Fibroblast of lung (primary cell): ENCODE measurements around the gene DNAH6. TPM values are rescaled to one million over a fixed set of nuclear protein-coding genes. Genes with fewer than 3 reads are reported as not detected.

Experiments used
- DNase-seq, 2 donors: peaks; one replicate each; pipeline versions ENCODE4 v3.0.0 to v3.0.0-alpha.2; 2010; ENCODE audit warnings: low read depth in 2 of 2
- H2AFZ ChIP-seq: 2 replicates; pipeline ENCODE4 v1.5.1; 2012; ENCODE audit warnings: low read length, control low read depth, inconsistent platforms
- H3K27ac ChIP-seq: 2 replicates; pipeline ENCODE4 v1.5.1; 2011; ENCODE audit warnings: low read length, control low read depth; ENCODE audit not compliant: insufficient read depth
- H3K27me3 ChIP-seq: 2 replicates; pipeline ENCODE4 v1.5.1; 2011; ENCODE audit warnings: mild to moderate bottlenecking, low read length; ENCODE audit not compliant: control insufficient read depth, insufficient read depth
- H3K36me3 ChIP-seq: 2 replicates; pipeline ENCODE4 v1.5.1; 2011; ENCODE audit warnings: low read length; ENCODE audit not compliant: control insufficient read depth, insufficient read depth
- H3K4me1 ChIP-seq: 2 replicates; pipeline ENCODE4 v1.5.1; 2011; ENCODE audit warnings: low read length; ENCODE audit not compliant: control insufficient read depth, insufficient read depth; ENCODE audit errors: extremely low read depth
- H3K4me2 ChIP-seq: 2 replicates; pipeline ENCODE4 v1.5.1; 2011; ENCODE audit warnings: low read length, control low read depth; ENCODE audit not compliant: insufficient read depth; ENCODE audit errors: extremely low read depth
- H3K4me3 ChIP-seq, 4 experiments: fragments of 200-600 bp in 1 of 4; sonication (generic) in 1 of 4; replicated peaks in 1 of 4; 2 replicates each; pipeline ENCODE4 v1.5.1; 2011 to 2016; ENCODE audit warnings: low read length in 4 of 4, low read depth in 3 of 4, mild to moderate bottlenecking in 3 of 4, control low read depth in 2 of 4, inconsistent platforms in 1 of 4, mixed read lengths in 1 of 4; ENCODE audit not compliant: insufficient read depth in 1 of 4; ENCODE audit errors: control extremely low read depth in 1 of 4
- H3K79me2 ChIP-seq: 2 replicates; pipeline ENCODE4 v1.5.1; 2012; ENCODE audit warnings: mild to moderate bottlenecking, low read length, inconsistent platforms; ENCODE audit not compliant: control insufficient read depth, insufficient read depth
- H3K9ac ChIP-seq: 2 replicates; pipeline ENCODE4 v1.5.1; 2011; ENCODE audit warnings: mild to moderate bottlenecking, low read length, control low read depth; ENCODE audit not compliant: insufficient read depth
- H3K9me3 ChIP-seq: 2 replicates; pipeline ENCODE4 v1.5.1; 2012; ENCODE audit warnings: low read depth, low read length; ENCODE audit not compliant: control insufficient read depth, insufficient read depth
- H4K20me1 ChIP-seq: 2 replicates; pipeline ENCODE4 v1.5.1; 2011; ENCODE audit warnings: low read length; ENCODE audit not compliant: control insufficient read depth, insufficient read depth; ENCODE audit errors: extremely low read depth
- EZH2 ChIP-seq: IDR thresholded peaks from 2 replicates; pipeline ENCODE4 v1.5.1; 2012; ENCODE audit warnings: low read length, control low read depth, mild to moderate bottlenecking; ENCODE audit errors: missing control alignments
- polyA plus RNA-seq, 2 donors: library from polyadenylated mRNA; depleted of rRNA in 1 of 2; stranded (reverse) in 1 of 2; unstranded in 1 of 2; fragments of >200 nt; gene quantifications; 2 replicates each; pipeline ENCODE4 v1.2.1, GENCODE V29; 2011 to 2012; ENCODE audit warnings: missing spikeins in 1 of 2
- total RNA-seq: library from RNA; depleted of rRNA; stranded (reverse); fragments of >200 nt; gene quantifications from 2 replicates; pipeline ENCODE4 v1.2.1, GENCODE V29; 2014
- TF ChIP-seq, protein P1 (sequence below), 2 donors: IDR thresholded peaks in 1 of 2; conservative IDR thresholded peaks in 1 of 2; 1 replicate in 1 of 2; 2 replicates in 1 of 2; pipeline ENCODE4 v1.5.1; 2011 to 2012; ENCODE audit warnings: low read length in 2 of 2, control low read depth in 1 of 2, inconsistent platforms in 1 of 2, low read depth in 1 of 2, mild to moderate bottlenecking in 1 of 2

The DNAH6 gene
- total and polyA plus RNA-seq, 2 donors (not counting 1 experiment from before 2014, with no cell fraction given) = under 0.01 to 0.01 TPM

DNA sequence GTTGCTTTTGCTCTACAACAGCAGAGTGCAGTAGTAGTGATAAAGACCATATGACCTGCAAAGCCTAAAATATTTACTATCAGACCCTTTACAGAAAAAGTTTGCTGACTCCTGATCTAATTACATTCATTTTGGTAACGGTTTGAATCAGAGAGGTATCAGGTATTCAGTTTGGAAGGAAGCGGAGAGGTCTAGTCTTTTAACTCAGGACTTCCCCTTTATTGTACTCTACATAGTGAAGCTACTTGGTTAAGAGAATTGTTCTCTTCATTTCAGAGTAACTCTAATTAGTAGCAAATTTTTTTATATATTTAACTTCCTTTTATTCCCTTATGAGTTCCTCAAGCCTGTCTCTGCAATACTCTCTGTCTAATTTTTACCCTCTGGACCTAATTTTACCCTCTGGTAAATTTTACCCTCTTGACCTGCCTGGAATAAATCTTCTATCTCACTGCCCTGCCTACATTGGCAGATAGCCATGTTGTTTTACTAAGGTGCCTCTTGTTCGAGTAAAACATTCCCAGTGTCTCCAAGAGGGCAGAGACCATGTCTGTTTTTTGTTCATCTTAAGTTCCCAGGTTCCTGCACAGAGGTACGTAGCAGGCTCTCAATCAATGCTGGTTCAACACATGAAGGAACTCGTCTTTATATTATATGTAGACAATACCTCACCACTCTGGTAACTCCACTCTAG lies 170.6 kb downstream of the DNAH6 start:
- DNase-seq = no peak
- Histone ChIP-seq H3K79me2 (no peaks in the 10 kb centered on the region), H3K9me3 (no peaks in the 10 kb centered on the region), H2AFZ (no peak overlapping the region), H3K4me1 (no peaks in the 10 kb centered on the region), H3K27ac (no peak overlapping the region), H3K27me3 (no peaks in the 10 kb centered on the region), H3K36me3 (no peaks in the 10 kb centered on the region), H3K9ac (no peak overlapping the region), H3K4me2 (no peak overlapping the region), H3K4me3 (no peak overlapping the region), H4K20me1 (no peaks in the 10 kb centered on the region)
- no peak for TF ChIP-seq EZH2
- TF ChIP-seq, protein P1, sequence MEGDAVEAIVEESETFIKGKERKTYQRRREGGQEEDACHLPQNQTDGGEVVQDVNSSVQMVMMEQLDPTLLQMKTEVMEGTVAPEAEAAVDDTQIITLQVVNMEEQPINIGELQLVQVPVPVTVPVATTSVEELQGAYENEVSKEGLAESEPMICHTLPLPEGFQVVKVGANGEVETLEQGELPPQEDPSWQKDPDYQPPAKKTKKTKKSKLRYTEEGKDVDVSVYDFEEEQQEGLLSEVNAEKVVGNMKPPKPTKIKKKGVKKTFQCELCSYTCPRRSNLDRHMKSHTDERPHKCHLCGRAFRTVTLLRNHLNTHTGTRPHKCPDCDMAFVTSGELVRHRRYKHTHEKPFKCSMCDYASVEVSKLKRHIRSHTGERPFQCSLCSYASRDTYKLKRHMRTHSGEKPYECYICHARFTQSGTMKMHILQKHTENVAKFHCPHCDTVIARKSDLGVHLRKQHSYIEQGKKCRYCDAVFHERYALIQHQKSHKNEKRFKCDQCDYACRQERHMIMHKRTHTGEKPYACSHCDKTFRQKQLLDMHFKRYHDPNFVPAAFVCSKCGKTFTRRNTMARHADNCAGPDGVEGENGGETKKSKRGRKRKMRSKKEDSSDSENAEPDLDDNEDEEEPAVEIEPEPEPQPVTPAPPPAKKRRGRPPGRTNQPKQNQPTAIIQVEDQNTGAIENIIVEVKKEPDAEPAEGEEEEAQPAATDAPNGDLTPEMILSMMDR (conservative IDR thresholded peaks at IDR 0.05 in 1 of 2, IDR thresholded peaks at IDR 0.05 in 1 of 2; ENCODE audit: low read depth in 1 of 2, low read length in 2 of 2) = no peak

DNA sequence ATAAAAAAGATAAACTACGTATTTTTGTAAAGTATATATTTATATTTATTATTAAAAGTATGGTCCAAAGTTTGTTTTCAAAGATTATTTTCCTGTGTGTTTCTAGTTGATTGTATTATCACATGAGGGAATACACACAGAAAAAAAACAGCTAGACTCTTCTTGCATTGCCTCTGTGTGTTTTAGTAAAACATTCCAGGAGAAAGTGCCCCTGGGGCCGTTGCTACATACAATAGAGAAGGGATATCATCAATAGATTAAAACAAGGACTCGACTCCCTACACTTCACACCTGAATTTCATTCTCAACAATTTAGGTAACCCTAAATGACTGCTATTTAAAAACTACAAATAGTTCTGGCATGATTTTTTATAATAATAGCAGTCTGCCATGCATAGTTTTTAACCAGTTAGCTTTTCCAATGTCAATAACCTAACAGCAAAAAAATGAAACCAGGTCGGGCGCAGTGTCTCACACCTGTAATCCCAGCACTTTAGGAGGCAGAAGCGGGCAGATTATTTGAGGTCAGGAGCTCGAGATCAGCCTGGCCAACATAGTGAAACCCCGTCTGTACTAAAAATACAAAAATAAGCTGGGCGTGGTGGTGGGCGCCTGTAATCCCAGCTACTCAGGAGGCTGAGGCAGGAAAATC lies 171.3 kb downstream of the DNAH6 start:
- no peak for DNase-seq
- no peak overlapping the region for H3K4me2 ChIP-seq
- H3K79me2 ChIP-seq = no peaks in the 10 kb centered on the region
- H3K27me3 ChIP-seq = no peaks in the 10 kb centered on the region
- TF ChIP-seq EZH2 = no peak
- TF ChIP-seq, protein P1 (conservative IDR thresholded peaks at IDR 0.05 in 1 of 2, IDR thresholded peaks at IDR 0.05 in 1 of 2; ENCODE audit: low read depth in 1 of 2, low read length in 2 of 2) = no peak
- H3K36me3 ChIP-seq = no peaks in the 10 kb centered on the region
- no peaks in the 10 kb centered on the region for H3K4me1 ChIP-seq
- no peak overlapping the region for H3K9ac ChIP-seq
- no peak overlapping the region for H3K4me3 ChIP-seq
- H2AFZ ChIP-seq = no peak overlapping the region
- no peaks in the 10 kb centered on the region for H3K9me3 ChIP-seq
- no peak overlapping the region for H3K27ac ChIP-seq
- H4K20me1 ChIP-seq = no peaks in the 10 kb centered on the region

DNA sequence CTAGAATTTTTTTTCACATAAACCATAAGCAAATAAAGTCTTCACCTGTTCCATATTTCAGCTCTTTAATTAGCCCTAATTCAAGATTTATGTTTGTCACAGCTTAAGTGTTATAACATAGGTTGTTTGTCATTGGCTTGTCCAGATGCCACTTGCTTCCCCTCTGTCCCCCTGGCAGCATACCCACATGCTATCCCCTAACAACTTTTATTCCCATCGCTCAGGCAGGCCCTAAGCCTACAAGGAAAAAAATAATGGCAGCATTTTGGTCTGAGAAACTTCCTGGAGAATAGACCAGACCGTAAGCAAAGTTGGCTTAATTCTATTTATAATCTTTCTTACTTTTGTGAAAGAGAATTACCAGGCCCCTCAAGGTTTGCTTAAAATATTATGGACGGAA lies 173.9 kb downstream of the DNAH6 start:
- no peak overlapping the region for H3K27ac ChIP-seq
- no peak overlapping the region for H3K9ac ChIP-seq
- TF ChIP-seq, protein P1 (conservative IDR thresholded peaks at IDR 0.05 in 1 of 2, IDR thresholded peaks at IDR 0.05 in 1 of 2; ENCODE audit: low read depth in 1 of 2, low read length in 2 of 2) = no peak
- TF ChIP-seq EZH2 = no peak
- no peaks in the 10 kb centered on the region for H3K27me3 ChIP-seq
- H3K9me3 ChIP-seq = no peaks in the 10 kb centered on the region
- no peak overlapping the region for H3K4me2 ChIP-seq
- H3K79me2 ChIP-seq = no peaks in the 10 kb centered on the region
- no peak overlapping the region for H3K4me3 ChIP-seq
- DNase-seq = no peak
- H3K36me3 ChIP-seq = no peaks in the 10 kb centered on the region
- no peak overlapping the region for H2AFZ ChIP-seq
- no peaks in the 10 kb centered on the region for H3K4me1 ChIP-seq
- no peaks in the 10 kb centered on the region for H4K20me1 ChIP-seq
